Calu3 (cell line): ENCODE measurements around the gene EGR2. TPM values are rescaled to one million over a fixed set of nuclear protein-coding genes. Genes with fewer than 3 reads are reported as not detected.

Source experiments
- BruUV-seq: library from RNA; stranded (reverse); fragments of 400-500 nt; replicated peaks from 2 replicates; lab custom pipeline; 2021; lab: Mats Ljungman, UMichigan
- CTCF ChIA-PET: fragments of 300-600 bp; sonication (Branson Sonifier 250); formaldehyde crosslinking; loops from one replicate; lab custom pipeline; 2022; ENCODE audit warnings: antibody characterized with exemption; lab: Charles Lee
- DNase-seq: peaks from one replicate; pipeline ENCODE4 v3.0.0; 2022
- H3K27ac Mint-ChIP-seq: one replicate; pipeline ENCODE4 v1.8.0; 2022; ENCODE audit warnings: mixed read lengths; ENCODE audit not compliant: unreplicated experiment
- H3K27me3 Mint-ChIP-seq: one replicate; pipeline ENCODE4 v1.8.0; 2022; ENCODE audit warnings: mixed read lengths; ENCODE audit not compliant: unreplicated experiment
- H3K36me3 Mint-ChIP-seq: one replicate; pipeline ENCODE4 v1.8.0; 2022; ENCODE audit warnings: mild to moderate bottlenecking, moderate library complexity, mixed read lengths; ENCODE audit not compliant: insufficient read depth, unreplicated experiment
- H3K4me1 Mint-ChIP-seq: one replicate; pipeline ENCODE4 v1.8.0; 2022; ENCODE audit warnings: mild to moderate bottlenecking, low read depth, mixed read lengths; ENCODE audit not compliant: unreplicated experiment
- H3K4me3 Mint-ChIP-seq: one replicate; pipeline ENCODE4 v1.8.0; 2022; ENCODE audit warnings: mild to moderate bottlenecking, low read depth, moderate library complexity, mixed read lengths; ENCODE audit not compliant: unreplicated experiment
- H3K9me3 Mint-ChIP-seq: one replicate; pipeline ENCODE4 v1.8.0; 2022; ENCODE audit warnings: low read depth, mixed read lengths; ENCODE audit not compliant: unreplicated experiment
- CTCF ChIP-seq: fragments of 200-600 bp; IDR thresholded peaks from one replicate; pipeline ENCODE4 v1.8.0; 2022; ENCODE audit warnings: antibody characterized with exemption; ENCODE audit not compliant: unreplicated experiment
- intact Hi-C: fragments of 100-400 bp; cut with micrococcal nuclease; formaldehyde crosslinking; loops from one replicate; pipeline ENCODE4 v1.10.0; 2022; ENCODE audit not compliant: unreplicated experiment
- total RNA-seq: library from RNA; stranded (reverse); gene quantifications from 2 replicates; pipeline ENCODE4 v1.2.3, GENCODE V29; 2022

Gene EGR2
- total RNA-seq, 1 experiment from 2014 or later: 0.68 TPM

- intact Hi-C loops: no loop called here
- Mint-ChIP-seq H3K9me3 (peaks cover 4% of the 10 kb centered on the region), H3K4me1 (peaks cover 9% of the 10 kb centered on the region), H3K27me3 (no peaks in the 10 kb centered on the region), H3K27ac (no peak overlapping the region), H3K36me3 (no peaks in the 10 kb centered on the region), H3K4me3 (no peak overlapping the region)
- no peak for TF ChIP-seq CTCF
- peak; percentile 70 for DNase-seq
- BruUV-seq: no TSS peak
- CTCF ChIA-PET: interaction anchor here (0.8 kb wide), 1 partner anchor 12 kb away, joined by 3 read pairs; no protein-coding TSS in a partner anchor
Observed at GRCh38 chr10:62779487-62780248, 36.5 kb downstream of the EGR2 start.

- BruUV-seq: no TSS peak
- no peaks in the 10 kb centered on the region for H3K36me3 Mint-ChIP-seq
Observed at GRCh38 chr10:62778125-62778524, 38.0 kb downstream of the EGR2 start.

GRCh38 chr10:62772186-62772974 is 43.8 kb downstream of the EGR2 start:
- H3K4me1 Mint-ChIP-seq: no peaks in the 10 kb centered on the region
- H3K9me3 Mint-ChIP-seq: no peaks in the 10 kb centered on the region
- intact Hi-C loops: no loop called here
- DNase-seq: no peak
- CTCF ChIA-PET: no interaction called here
- BruUV-seq: no TSS peak
- no peaks in the 10 kb centered on the region for H3K36me3 Mint-ChIP-seq
- no peak overlapping the region for H3K27ac Mint-ChIP-seq
- H3K4me3 Mint-ChIP-seq: no peak overlapping the region
- no peaks in the 10 kb centered on the region for H3K27me3 Mint-ChIP-seq
- no peak for TF ChIP-seq CTCF

More at GRCh38 chr10:62778125-62778524, 38.0 kb downstream of the EGR2 start:
- H3K27ac Mint-ChIP-seq: no peak overlapping the region
- CTCF ChIA-PET: no interaction called here
- intact Hi-C loops: no loop called here
- no peak for DNase-seq
- no peaks in the 10 kb centered on the region for H3K27me3 Mint-ChIP-seq
- H3K4me1 Mint-ChIP-seq: peaks cover 9% of the 10 kb centered on the region
- TF ChIP-seq CTCF: no peak
- no peak overlapping the region for H3K4me3 Mint-ChIP-seq
- H3K9me3 Mint-ChIP-seq: no peaks in the 10 kb centered on the region

- CTCF ChIA-PET: no interaction called here
- no peak for DNase-seq
- no peak for TF ChIP-seq CTCF
- H3K27me3 Mint-ChIP-seq: no peaks in the 10 kb centered on the region
- BruUV-seq: no TSS peak
- no peak overlapping the region for H3K4me3 Mint-ChIP-seq
- intact Hi-C loops: no loop called here
- H3K9me3 Mint-ChIP-seq: no peaks in the 10 kb centered on the region
- H3K4me1 Mint-ChIP-seq: no peaks in the 10 kb centered on the region
- H3K36me3 Mint-ChIP-seq: no peaks in the 10 kb centered on the region
- H3K27ac Mint-ChIP-seq: no peak overlapping the region
Observed at GRCh38 chr10:62769574-62770242, 46.5 kb downstream of the EGR2 start.
